Astrocyte (in vitro differentiated cells and primary cell): ENCODE data around the gene ARHGEF17. TPM values are rescaled to one million over a fixed set of nuclear protein-coding genes. Genes with fewer than 3 reads are reported as not detected.

Experiments
- DNase-seq: peaks from one replicate; pipeline ENCODE4 v3.0.0-alpha.2; 2010; ENCODE audit warnings: low read depth
- FAIRE-seq: peaks from 2 replicates; lab custom pipeline; 2011; peaks lifted over from hg19 to GRCh38; lab: Jason Lieb, UNC
- H2AFZ ChIP-seq: 2 replicates; pipeline ENCODE4 v1.6.0; 2012; ENCODE audit warnings: low read depth, low read length, inconsistent platforms
- H3K27ac ChIP-seq: 2 replicates; pipeline ENCODE4 v1.5.1; 2011; ENCODE audit warnings: low read depth, low read length, inconsistent platforms
- H3K27me3 ChIP-seq: 2 replicates; pipeline ENCODE4 v1.6.0; 2011; ENCODE audit warnings: low read length, inconsistent platforms; ENCODE audit not compliant: insufficient read depth
- H3K36me3 ChIP-seq: 2 replicates; pipeline ENCODE4 v1.5.1; 2011; ENCODE audit warnings: low read length, inconsistent platforms; ENCODE audit not compliant: insufficient read depth
- H3K4me1 ChIP-seq: 2 replicates; pipeline ENCODE4 v1.5.1; 2011; ENCODE audit warnings: low read length, inconsistent platforms; ENCODE audit not compliant: insufficient read depth
- H3K4me2 ChIP-seq: 2 replicates; pipeline ENCODE4 v1.6.0; 2012; ENCODE audit warnings: low read length, inconsistent platforms
- H3K4me3 ChIP-seq: 2 replicates; pipeline ENCODE4 v1.5.1; 2011; ENCODE audit warnings: low read depth, mild to moderate bottlenecking, low read length, inconsistent platforms; ENCODE audit not compliant: insufficient read depth
- H3K79me2 ChIP-seq: 2 replicates; pipeline ENCODE4 v1.6.0; 2012; ENCODE audit warnings: mild to moderate bottlenecking, low read length, inconsistent platforms; ENCODE audit not compliant: insufficient read depth
- H3K9ac ChIP-seq: 2 replicates; pipeline ENCODE4 v1.6.0; 2012; ENCODE audit warnings: mild to moderate bottlenecking, low read length, inconsistent platforms
- H3K9me3 ChIP-seq: 2 replicates; pipeline ENCODE4 v1.5.1; 2012; ENCODE audit warnings: low read depth, mild to moderate bottlenecking, low read length, inconsistent platforms; ENCODE audit not compliant: insufficient read depth
- H4K20me1 ChIP-seq: 2 replicates; pipeline ENCODE4 v1.6.0; 2012; ENCODE audit warnings: low read length, inconsistent platforms; ENCODE audit not compliant: insufficient read depth
- H3K27ac Mint-ChIP-seq: one replicate; pipeline ENCODE4 v1.8.0; 2021; ENCODE audit warnings: mild to moderate bottlenecking, mixed read lengths; ENCODE audit not compliant: unreplicated experiment
- H3K27me3 Mint-ChIP-seq: one replicate; pipeline ENCODE4 v1.8.0; 2021; ENCODE audit warnings: low read depth, mixed read lengths; ENCODE audit not compliant: unreplicated experiment
- H3K36me3 Mint-ChIP-seq: one replicate; pipeline ENCODE4 v1.8.0; 2021; ENCODE audit warnings: low read depth, mixed read lengths; ENCODE audit not compliant: unreplicated experiment
- H3K4me1 Mint-ChIP-seq: one replicate; pipeline ENCODE4 v1.8.0; 2021; ENCODE audit warnings: low read depth, mixed read lengths; ENCODE audit not compliant: unreplicated experiment
- H3K4me3 Mint-ChIP-seq: one replicate; pipeline ENCODE4 v1.8.0; 2021; ENCODE audit warnings: mild to moderate bottlenecking, moderate library complexity, mixed read lengths; ENCODE audit not compliant: unreplicated experiment
- H3K9me3 Mint-ChIP-seq: one replicate; pipeline ENCODE4 v1.8.0; 2021; ENCODE audit warnings: mild to moderate bottlenecking, mixed read lengths; ENCODE audit not compliant: unreplicated experiment
- EZH2 ChIP-seq: IDR thresholded peaks from 2 replicates; pipeline ENCODE4 v1.6.1; 2012; ENCODE audit warnings: mild to moderate bottlenecking, low read length, inconsistent platforms; ENCODE audit not compliant: insufficient read depth
- total RNA-seq: library from RNA; stranded (reverse); gene quantifications from 2 replicates; pipeline ENCODE4 v1.2.1, GENCODE V29; 2021
- TF ChIP-seq, protein P1 (sequence below): IDR thresholded peaks from 2 replicates; pipeline ENCODE4 v1.5.1; 2011; ENCODE audit warnings: low read depth, mild to moderate bottlenecking, inconsistent platforms, low read length, moderate library complexity; ENCODE audit not compliant: insufficient read depth

The ARHGEF17 gene
- total RNA-seq, 1 donor from 2014 or later = 66.4 TPM

DNA sequence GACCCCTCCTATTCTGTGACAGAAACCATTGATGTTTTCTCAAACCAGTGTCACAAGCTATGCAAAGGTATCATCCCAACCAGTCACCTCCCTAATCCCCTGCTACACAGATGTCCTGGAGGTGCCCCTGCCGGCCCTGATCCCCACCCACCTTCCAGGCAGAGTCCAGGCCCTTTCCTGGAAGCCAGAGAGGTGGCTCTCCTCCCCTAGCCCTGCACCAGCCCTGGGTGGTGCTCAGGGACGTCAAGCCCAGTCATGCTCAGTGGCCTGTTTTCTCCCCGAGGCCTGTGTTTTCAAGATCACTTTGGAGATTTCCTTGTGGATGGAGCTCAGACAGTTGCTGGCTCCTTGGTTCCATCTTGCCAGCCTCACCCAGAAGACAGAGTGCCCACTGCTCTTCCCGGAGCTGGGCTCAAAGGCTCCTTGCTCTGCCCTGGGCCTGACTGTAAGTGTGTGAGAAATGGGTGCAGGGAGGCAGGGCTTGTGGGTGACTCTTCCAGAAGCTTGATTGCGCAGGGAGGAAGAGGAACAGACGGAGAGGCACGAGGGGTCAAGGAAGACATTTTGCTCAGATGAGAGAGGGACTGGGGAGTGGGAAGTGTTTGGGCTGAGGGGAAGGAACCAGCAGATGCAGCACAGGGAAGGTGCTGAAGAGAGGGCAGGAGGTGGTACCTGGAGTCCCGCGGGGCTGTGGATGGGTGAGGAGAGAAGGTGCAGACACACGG, 24.6 kb upstream of the ARHGEF17 start:
- Histone ChIP-seq H3K4me2 (no peak overlapping the region), H2AFZ (no peak overlapping the region), H3K4me3 (no peak overlapping the region), H3K9ac (no peak overlapping the region), H4K20me1 (no peaks in the 10 kb centered on the region), H3K4me1 (peaks cover 4% of the 10 kb centered on the region), H3K9me3 (no peaks in the 10 kb centered on the region), H3K36me3 (no peaks in the 10 kb centered on the region), H3K79me2 (no peaks in the 10 kb centered on the region), H3K27me3 (no peaks in the 10 kb centered on the region), H3K27ac (no peak overlapping the region)
- DNase-seq (no peak), FAIRE-seq (no peak)
- peak overlapping the region; percentile 90 for H3K27ac Mint-ChIP-seq
- no peak for TF ChIP-seq EZH2
- TF ChIP-seq, protein P1, sequence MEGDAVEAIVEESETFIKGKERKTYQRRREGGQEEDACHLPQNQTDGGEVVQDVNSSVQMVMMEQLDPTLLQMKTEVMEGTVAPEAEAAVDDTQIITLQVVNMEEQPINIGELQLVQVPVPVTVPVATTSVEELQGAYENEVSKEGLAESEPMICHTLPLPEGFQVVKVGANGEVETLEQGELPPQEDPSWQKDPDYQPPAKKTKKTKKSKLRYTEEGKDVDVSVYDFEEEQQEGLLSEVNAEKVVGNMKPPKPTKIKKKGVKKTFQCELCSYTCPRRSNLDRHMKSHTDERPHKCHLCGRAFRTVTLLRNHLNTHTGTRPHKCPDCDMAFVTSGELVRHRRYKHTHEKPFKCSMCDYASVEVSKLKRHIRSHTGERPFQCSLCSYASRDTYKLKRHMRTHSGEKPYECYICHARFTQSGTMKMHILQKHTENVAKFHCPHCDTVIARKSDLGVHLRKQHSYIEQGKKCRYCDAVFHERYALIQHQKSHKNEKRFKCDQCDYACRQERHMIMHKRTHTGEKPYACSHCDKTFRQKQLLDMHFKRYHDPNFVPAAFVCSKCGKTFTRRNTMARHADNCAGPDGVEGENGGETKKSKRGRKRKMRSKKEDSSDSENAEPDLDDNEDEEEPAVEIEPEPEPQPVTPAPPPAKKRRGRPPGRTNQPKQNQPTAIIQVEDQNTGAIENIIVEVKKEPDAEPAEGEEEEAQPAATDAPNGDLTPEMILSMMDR = no peak
- peaks cover 47% of the 10 kb centered on the region for H3K27me3 Mint-ChIP-seq
- no peaks in the 10 kb centered on the region for H3K9me3 Mint-ChIP-seq
- H3K4me3 Mint-ChIP-seq = peak overlapping the region; percentile 12
- peaks cover 2% of the 10 kb centered on the region for H3K36me3 Mint-ChIP-seq
- peaks cover 6% of the 10 kb centered on the region for H3K4me1 Mint-ChIP-seq

DNA sequence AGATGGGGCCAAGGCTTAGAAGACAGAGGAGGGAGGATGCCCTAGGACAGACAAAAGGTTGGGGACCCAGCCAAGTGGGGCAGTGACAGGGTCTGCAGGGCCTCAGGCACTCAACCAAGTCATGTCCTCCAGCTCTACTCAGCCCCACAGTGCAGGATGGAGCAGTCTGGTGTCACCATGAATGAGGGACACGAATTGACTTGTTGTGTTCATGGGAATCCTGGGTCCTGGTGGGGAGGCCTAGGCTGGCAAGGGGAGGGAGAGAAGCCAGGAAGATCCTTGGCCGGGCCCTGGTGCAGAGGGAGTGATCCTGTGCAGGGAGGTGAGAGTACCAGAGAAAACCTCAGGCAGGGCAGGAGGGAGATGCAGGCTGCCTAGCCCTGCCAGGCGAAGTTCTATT, 24.0 kb upstream of the ARHGEF17 start:
- Mint-ChIP-seq H3K27me3 (peaks cover 47% of the 10 kb centered on the region), H3K4me1 (peaks cover 8% of the 10 kb centered on the region), H3K36me3 (peaks cover 2% of the 10 kb centered on the region), H3K9me3 (no peaks in the 10 kb centered on the region), H3K27ac (no peak overlapping the region), H3K4me3 (peak overlapping the region; percentile 12)
- no peaks in the 10 kb centered on the region for H3K9me3 ChIP-seq
- H3K27ac ChIP-seq = no peak overlapping the region
- no peak overlapping the region for H3K9ac ChIP-seq
- H3K4me1 ChIP-seq = peaks cover 10% of the 10 kb centered on the region
- H4K20me1 ChIP-seq = no peaks in the 10 kb centered on the region
- no peak overlapping the region for H3K4me2 ChIP-seq
- H2AFZ ChIP-seq = no peak overlapping the region
- no peak for DNase-seq
- no peaks in the 10 kb centered on the region for H3K27me3 ChIP-seq
- FAIRE-seq = no peak
- no peaks in the 10 kb centered on the region for H3K79me2 ChIP-seq
- no peaks in the 10 kb centered on the region for H3K36me3 ChIP-seq
- no peak for TF ChIP-seq EZH2
- TF ChIP-seq, protein P1 = no peak
- no peak overlapping the region for H3K4me3 ChIP-seq

DNA sequence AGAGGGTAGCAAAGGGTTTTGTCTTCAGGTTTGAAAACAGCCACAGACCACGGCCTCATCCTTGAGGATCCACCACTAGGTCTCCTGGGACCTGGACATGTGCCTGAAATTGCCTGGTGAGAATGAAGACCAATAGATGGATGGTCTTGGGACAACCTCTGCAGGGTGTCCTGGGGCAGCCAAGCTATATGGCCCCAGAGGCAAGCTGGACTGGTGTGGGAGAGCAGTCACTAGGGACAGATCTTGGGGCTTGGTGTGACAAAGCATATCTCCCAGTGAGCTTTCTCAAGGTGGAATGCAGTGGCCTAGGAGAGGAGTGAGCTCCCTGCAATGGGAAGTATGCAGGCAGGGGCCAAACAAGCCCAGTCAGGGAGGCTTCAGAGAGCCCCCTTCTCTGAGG, 22.4 kb upstream of the ARHGEF17 start:
- peak overlapping the region; percentile 53 for H3K27ac Mint-ChIP-seq

More for the DNA sequence above, 22.4 kb upstream of the ARHGEF17 start:
- Mint-ChIP-seq H3K4me1 (peaks cover 6% of the 10 kb centered on the region), H3K4me3 (peak overlapping the region; percentile 17), H3K27me3 (peaks cover 41% of the 10 kb centered on the region), H3K36me3 (peaks cover 2% of the 10 kb centered on the region), H3K9me3 (no peaks in the 10 kb centered on the region)
- Histone ChIP-seq H3K9me3 (no peaks in the 10 kb centered on the region), H3K27me3 (no peaks in the 10 kb centered on the region), H3K4me2 (no peak overlapping the region), H4K20me1 (no peaks in the 10 kb centered on the region), H3K4me3 (no peak overlapping the region), H3K27ac (no peak overlapping the region), H3K79me2 (no peaks in the 10 kb centered on the region), H3K4me1 (peaks cover 17% of the 10 kb centered on the region), H2AFZ (no peak overlapping the region), H3K9ac (no peak overlapping the region), H3K36me3 (no peaks in the 10 kb centered on the region)
- FAIRE-seq = no peak
- no peak for DNase-seq
- TF ChIP-seq, protein P1 = no peak
- TF ChIP-seq EZH2 = no peak
